ENCODE results near the gene DNAJB6. TPM values are rescaled to one million over a fixed set of nuclear protein-coding genes. Genes with fewer than 3 reads are reported as not detected.

DNAJB6 gene
- total and polyA plus RNA-seq, 2 donors (not counting 3 experiments of a cell fraction or from before 2014, with no cell fraction given), result 69.6 to 135 TPM

- peaks cover 27% of the 10 kb centered on the region for H4K20me1 ChIP-seq (replicated peaks; ENCODE audit: control insufficient read depth, extremely low read depth, insufficient read depth, low read length)
- ChIA-PET POLR2A (no interaction called here), CTCF (interaction anchor here (1.1 to 1.7 kb wide), 2 partner anchors 9 to 16 kb away, joined by 3 to 4 read pairs; no protein-coding TSS in a partner anchor)
- no peak overlapping the region for H3K4me2 ChIP-seq (ENCODE audit: insufficient read depth, low read length)
- H3K4me3 ChIP-seq (replicated peaks in 1 of 3; ENCODE audit: insufficient read depth in 1 of 3, low read depth in 1 of 3, low read length in 3 of 3), result no peak overlapping the region
- no peak overlapping the region for H2AFZ ChIP-seq (ENCODE audit: low read depth, low read length)
- intact Hi-C loops (cut with micrococcal nuclease), result no loop called here
- H3K4me1 ChIP-seq (ENCODE audit: control insufficient read depth, extremely low read depth, insufficient read depth, low read length), result no peaks in the 10 kb centered on the region
- DNase-seq (ENCODE audit: low read depth, low spot score), result no peak
- peaks cover 100% of the 10 kb centered on the region for H3K79me2 ChIP-seq (ENCODE audit: control insufficient read depth, insufficient read depth, low read length)
- no peaks in the 10 kb centered on the region for H3K27me3 ChIP-seq (ENCODE audit: control insufficient read depth in 2 of 2, insufficient read depth in 2 of 2, low read length in 2 of 2)
- H3K9me3 ChIP-seq (replicated peaks; ENCODE audit: control insufficient read depth, insufficient read depth, low read length), result no peaks in the 10 kb centered on the region
- dilution Hi-C loops (cut with MboI; ENCODE audit: extremely low pct_ligation_motif_present, low sequenced_read_pairs), result no loop called here
- no peak overlapping the region for H3K9ac ChIP-seq (replicated peaks; ENCODE audit: extremely low read depth, insufficient read depth, low read length)
- BruUV-seq (replicated peaks), result no TSS peak
- H3K9me1 ChIP-seq (replicated peaks; ENCODE audit: control insufficient read depth, extremely low read depth, insufficient read depth, low read length), result no peaks in the 10 kb centered on the region
- TF ChIP-seq MAX (IDR thresholded peaks at IDR 0.05; ENCODE audit: insufficient read depth, insufficient read length) (no peak), CTCF (IDR thresholded peaks at IDR 0.05; ENCODE audit: extremely low read depth in 1 of 2, insufficient read depth in 1 of 2, low read depth in 1 of 2, low read length in 2 of 2) (no peak), EZH2 (IDR thresholded peaks at IDR 0.05; ENCODE audit: borderline replicate concordance, low read depth, low read length, severe bottlenecking) (no peak), FOS (IDR thresholded peaks at IDR 0.05; ENCODE audit: borderline replicate concordance, insufficient read depth, low read length) (no peak), POLR2AphosphoS5 (IDR thresholded peaks at IDR 0.05; ENCODE audit: insufficient read depth, low read depth, low read length) (no peak), JUN (IDR thresholded peaks at IDR 0.05; ENCODE audit: borderline replicate concordance, insufficient read depth, insufficient read length, low read depth) (no peak)
- FAIRE-seq, result no peak
- no peaks in the 10 kb centered on the region for H3K36me3 ChIP-seq (ENCODE audit: control insufficient read depth in 2 of 2, extremely low read depth in 1 of 2, insufficient read depth in 2 of 2, low read length in 2 of 2)
- H3K27ac ChIP-seq (ENCODE audit: insufficient read depth, low read depth, low read length), result no peak overlapping the region
Observed at GRCh38 chr7:157347217-157347904, 10.6 kb downstream of the DNAJB6 start.
